ENCODE data around the gene KIF26B. TPM values are rescaled to one million over a fixed set of nuclear protein-coding genes. Genes with fewer than 3 reads are reported as not detected.
"Not testable (repeated sequence)": the region's sequence is repeated elsewhere in the genome, so short reads cannot be mapped to it uniquely, and the experiment has no call there.

Gene KIF26B
- polyA plus RNA-seq, 1 of the 3 experiments (the other 2 are of a cell fraction), result 2.6 TPM

DNA sequence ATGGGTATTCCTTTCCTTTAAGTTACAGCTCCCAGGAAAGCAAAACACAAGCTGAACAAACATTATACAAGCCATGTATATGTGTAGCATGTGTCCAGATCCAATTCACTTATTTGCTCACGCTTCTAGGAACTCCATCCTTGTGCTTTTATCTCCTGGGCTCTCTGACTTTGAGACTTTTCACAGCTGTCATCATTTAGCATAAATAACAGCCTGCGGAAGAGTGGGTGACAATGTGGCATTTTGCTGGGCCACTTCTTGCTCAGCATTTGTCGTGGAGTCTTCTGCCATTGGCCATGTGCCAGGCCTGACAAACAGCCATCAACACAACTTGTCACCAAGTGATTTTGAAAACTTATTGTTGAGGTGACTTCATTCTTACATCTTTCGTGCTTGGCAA, 164.3 kb downstream of the KIF26B start (continued):
- TF ChIP-seq, protein P1, sequence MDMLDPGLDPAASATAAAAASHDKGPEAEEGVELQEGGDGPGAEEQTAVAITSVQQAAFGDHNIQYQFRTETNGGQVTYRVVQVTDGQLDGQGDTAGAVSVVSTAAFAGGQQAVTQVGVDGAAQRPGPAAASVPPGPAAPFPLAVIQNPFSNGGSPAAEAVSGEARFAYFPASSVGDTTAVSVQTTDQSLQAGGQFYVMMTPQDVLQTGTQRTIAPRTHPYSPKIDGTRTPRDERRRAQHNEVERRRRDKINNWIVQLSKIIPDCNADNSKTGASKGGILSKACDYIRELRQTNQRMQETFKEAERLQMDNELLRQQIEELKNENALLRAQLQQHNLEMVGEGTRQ (IDR thresholded peaks at IDR 0.05; ENCODE audit: borderline replicate concordance, low read depth, low read length), result no peak
- no peak for TF ChIP-seq FOXM1 (IDR thresholded peaks at IDR 0.05; ENCODE audit: low read depth)

DNA sequence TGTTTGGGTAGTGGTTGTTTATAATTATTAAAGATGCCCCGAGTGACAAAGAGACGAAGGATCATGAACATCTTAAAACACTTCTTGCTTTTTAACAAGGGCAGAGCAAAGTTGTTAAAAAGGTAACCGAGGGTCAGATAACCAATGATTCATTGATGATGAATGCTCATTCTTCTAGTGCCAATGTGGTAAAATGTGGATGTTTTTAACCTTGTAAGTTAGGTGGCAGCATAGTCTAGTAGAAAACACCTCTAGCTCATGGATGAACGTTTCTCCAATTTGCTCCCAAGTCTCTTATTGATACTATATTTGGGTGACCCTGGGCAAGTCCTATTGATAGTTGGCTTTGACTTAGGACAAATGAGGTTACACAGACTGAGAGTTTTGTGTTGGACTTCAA, 167.9 kb downstream of the KIF26B start:
- 58% methylated on average over 4 of the region's 4 CpGs for WGBS (ENCODE audit: low lambda C conversion rate)
- DNase-seq, result no peak
- POLR2A ChIA-PET, result interaction anchor here (0.6 kb wide), 1 partner anchor 160 kb away, joined by 4 read pairs; no protein-coding TSS in a partner anchor
- H3K9ac ChIP-seq, result no peak overlapping the region
- H3F3A ChIP-seq (replicated peaks; ENCODE audit: insufficient read depth), result no peaks in the 10 kb centered on the region
- H3K27ac ChIP-seq (ENCODE audit: low read depth in 2 of 2, low read length in 1 of 2), result no peak overlapping the region
- no peaks in the 10 kb centered on the region for H3K9me2 ChIP-seq
- no peaks in the 10 kb centered on the region for H3K79me2 ChIP-seq (ENCODE audit: insufficient read depth)
- peak; percentile 34; the same call in 1 of the 2 replicates for TF ChIP-seq RXRA (IDR thresholded peaks at IDR 0.05; ENCODE audit: borderline replicate concordance, low read depth)
- TF ChIP-seq, protein P2, sequence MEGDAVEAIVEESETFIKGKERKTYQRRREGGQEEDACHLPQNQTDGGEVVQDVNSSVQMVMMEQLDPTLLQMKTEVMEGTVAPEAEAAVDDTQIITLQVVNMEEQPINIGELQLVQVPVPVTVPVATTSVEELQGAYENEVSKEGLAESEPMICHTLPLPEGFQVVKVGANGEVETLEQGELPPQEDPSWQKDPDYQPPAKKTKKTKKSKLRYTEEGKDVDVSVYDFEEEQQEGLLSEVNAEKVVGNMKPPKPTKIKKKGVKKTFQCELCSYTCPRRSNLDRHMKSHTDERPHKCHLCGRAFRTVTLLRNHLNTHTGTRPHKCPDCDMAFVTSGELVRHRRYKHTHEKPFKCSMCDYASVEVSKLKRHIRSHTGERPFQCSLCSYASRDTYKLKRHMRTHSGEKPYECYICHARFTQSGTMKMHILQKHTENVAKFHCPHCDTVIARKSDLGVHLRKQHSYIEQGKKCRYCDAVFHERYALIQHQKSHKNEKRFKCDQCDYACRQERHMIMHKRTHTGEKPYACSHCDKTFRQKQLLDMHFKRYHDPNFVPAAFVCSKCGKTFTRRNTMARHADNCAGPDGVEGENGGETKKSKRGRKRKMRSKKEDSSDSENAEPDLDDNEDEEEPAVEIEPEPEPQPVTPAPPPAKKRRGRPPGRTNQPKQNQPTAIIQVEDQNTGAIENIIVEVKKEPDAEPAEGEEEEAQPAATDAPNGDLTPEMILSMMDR (IDR thresholded peaks at IDR 0.05), result peak; percentile 24; the same call in 1 of the 2 replicates
- no peak for TF ChIP-seq TEAD4 (IDR thresholded peaks at IDR 0.05; ENCODE audit: borderline replicate concordance, insufficient read depth)
- TF ChIP-seq GABPA (IDR thresholded peaks at IDR 0.05; ENCODE audit: low read depth), result no peak
- TF ChIP-seq RAD21 (IDR thresholded peaks at IDR 0.05; ENCODE audit: low read length), result peak; percentile 48
- TF ChIP-seq JUND (IDR thresholded peaks at IDR 0.05), result peak; percentile 33; the same call in 1 of the 2 replicates
- peak; percentile 57; the same call in 1 of the 2 replicates for TF ChIP-seq FOSL2 (IDR thresholded peaks at IDR 0.05; ENCODE audit: borderline replicate concordance, low read depth)
- TF ChIP-seq RCOR1 (IDR thresholded peaks at IDR 0.05; ENCODE audit: low read length), result no peak
- 0 out of 2 replicates have a peak, but pooled peaks have one; percentile 9 for TF ChIP-seq SMC3 (IDR thresholded peaks at IDR 0.05; ENCODE audit: low read depth, low read length)
- no peak overlapping the region for H3K4me2 ChIP-seq
- H3K4me1 ChIP-seq (ENCODE audit: control insufficient read depth in 1 of 2, insufficient read depth in 2 of 2, low read depth in 1 of 2, low read length in 1 of 2), result peaks cover 0 to 30% of the 10 kb centered on the region in 2 experiments; a peak in 2 of 4 replicates
- H3K27me3 ChIP-seq (ENCODE audit: insufficient read depth), result no peaks in the 10 kb centered on the region
- no peak overlapping the region for H3K4me3 ChIP-seq (ENCODE audit: low read depth in 2 of 2, low read length in 1 of 2)
- H3K36me3 ChIP-seq (replicated peaks in 1 of 2; ENCODE audit: control insufficient read depth in 1 of 2, insufficient read depth in 2 of 2, low read length in 1 of 2), result peaks cover 0 to 7% of the 10 kb centered on the region in 2 experiments
- H2AFZ ChIP-seq (ENCODE audit: low read depth), result no peak overlapping the region
- no peaks in the 10 kb centered on the region for H3K9me3 ChIP-seq
- CTCF ChIA-PET, result no interaction called here
- no peaks in the 10 kb centered on the region; the same call in 1 of the 2 replicates for H4K20me1 ChIP-seq (ENCODE audit: insufficient read depth)

DNA sequence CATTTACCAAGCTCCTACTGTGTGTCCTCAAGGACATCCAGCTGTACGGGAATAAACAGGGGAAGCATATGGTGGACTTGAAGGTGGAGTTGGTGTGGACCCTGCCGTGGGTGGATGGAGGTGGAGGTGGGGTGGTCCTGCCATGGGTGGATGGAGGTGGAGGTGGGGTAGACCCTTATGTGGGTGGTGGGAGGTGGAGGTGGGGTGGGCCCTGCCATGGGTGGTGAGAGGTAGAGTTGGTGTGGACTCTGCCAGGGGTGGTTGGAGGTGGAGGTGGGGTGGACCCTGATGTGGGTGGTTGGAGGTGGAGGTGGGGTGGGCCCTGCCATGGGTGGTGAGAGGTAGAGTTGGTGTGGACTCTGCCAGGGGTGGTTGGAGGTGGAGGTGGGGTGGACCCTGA, 169.0 kb downstream of the KIF26B start:
- H3K9me3 ChIP-seq; DNase-seq; H3F3A ChIP-seq (replicated peaks; ENCODE audit: insufficient read depth); H4K20me1 ChIP-seq (ENCODE audit: insufficient read depth); H3K4me2 ChIP-seq; H3K27me3 ChIP-seq (ENCODE audit: insufficient read depth); H2AFZ ChIP-seq (ENCODE audit: low read depth); H3K27ac ChIP-seq (ENCODE audit: low read depth in 2 of 2, low read length in 1 of 2); H3K9me2 ChIP-seq; H3K4me3 ChIP-seq (ENCODE audit: low read depth in 2 of 2, low read length in 1 of 2); H3K9ac ChIP-seq; H3K79me2 ChIP-seq (ENCODE audit: insufficient read depth); POLR2A ChIA-PET; H3K36me3 ChIP-seq (replicated peaks in 1 of 2; ENCODE audit: control insufficient read depth in 1 of 2, insufficient read depth in 2 of 2, low read length in 1 of 2): not testable (repeated sequence)
- CTCF ChIA-PET, result interaction anchor here (1.0 kb wide), 1 partner anchor 13 kb away, joined by 4 read pairs; no protein-coding TSS in a partner anchor
- 86% methylated on average over 2 of the region's 2 CpGs for WGBS (ENCODE audit: low lambda C conversion rate)
- peaks cover 0 to 29% of the 10 kb centered on the region in 2 experiments; a peak in 2 of 4 replicates for H3K4me1 ChIP-seq (ENCODE audit: control insufficient read depth in 1 of 2, insufficient read depth in 2 of 2, low read depth in 1 of 2, low read length in 1 of 2)

All from SK-N-SH (cell line).